NCI-H460 (cell line): Measurements from ENCODE around the gene CRIP1. TPM values are rescaled to one million over a fixed set of nuclear protein-coding genes. Genes with fewer than 3 reads are reported as not detected.

ENCODE experiments used
- DNase-seq: peaks from one replicate; pipeline ENCODE4 v3.0.0-alpha.2; 2016; ENCODE audit warnings: low read depth; ENCODE audit errors: extremely low read depth
- total RNA-seq: library from RNA; depleted of rRNA; stranded (reverse); fragments of >200 nt; shearing (Covaris generic); gene quantifications from 2 replicates; pipeline ENCODE4 v1.2.3, GENCODE V29; 2014

Gene CRIP1
- total RNA-seq, 1 experiment from 2014 or later: 85.6 TPM

DNA sequence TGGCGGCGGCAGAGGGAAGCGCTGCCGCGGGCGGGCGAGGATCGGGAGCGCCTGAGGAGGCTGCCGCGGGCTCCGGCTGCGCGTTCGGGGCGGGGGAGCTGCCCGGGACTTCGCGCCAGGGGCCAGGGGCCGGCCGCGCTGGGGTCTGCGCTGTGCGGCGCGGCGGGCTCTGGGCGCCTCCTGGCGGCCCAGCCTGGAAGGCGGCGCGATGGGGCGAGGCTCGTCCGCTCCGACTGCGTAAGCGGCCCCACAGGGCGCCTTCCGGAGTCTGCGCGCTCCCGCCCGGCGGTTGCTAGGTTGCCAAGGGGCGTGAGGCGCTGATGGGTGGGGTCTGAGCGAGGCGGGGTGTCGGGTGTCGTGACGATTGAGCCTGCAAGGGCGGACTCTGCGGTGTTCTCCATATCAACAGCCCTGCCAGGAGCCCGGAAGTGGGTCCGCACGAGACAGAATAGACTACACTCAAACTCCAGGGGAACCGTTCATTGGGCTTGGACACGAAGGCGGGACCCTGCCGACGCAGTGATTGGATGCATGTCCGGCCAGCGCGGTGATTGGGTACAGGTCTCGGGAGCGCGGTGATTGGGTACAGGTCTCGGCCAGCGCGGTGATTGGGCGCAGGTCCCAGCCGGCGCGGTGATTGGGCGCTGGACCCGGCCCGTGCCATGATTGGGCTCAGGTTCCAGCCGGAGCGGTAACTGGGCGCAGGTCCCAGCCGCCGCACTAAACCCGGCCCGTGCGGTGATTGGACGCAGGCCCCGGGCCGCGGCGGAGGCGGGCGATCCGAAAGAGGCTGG, 4.1 kb downstream of the CRIP1 start, which contains the start of gene TEDC1:
Gene TEDC1 (plus strand): TSS at position 675 of the 794 bp plus-strand sequence. CDS start 130 bp downstream, outside the sequence.
- DNase-seq: peak; percentile 100

- peak; percentile 74 for DNase-seq
Observed at GRCh38 chr14:105491366-105491973, 4.8 kb downstream of the CRIP1 start.

DNA sequence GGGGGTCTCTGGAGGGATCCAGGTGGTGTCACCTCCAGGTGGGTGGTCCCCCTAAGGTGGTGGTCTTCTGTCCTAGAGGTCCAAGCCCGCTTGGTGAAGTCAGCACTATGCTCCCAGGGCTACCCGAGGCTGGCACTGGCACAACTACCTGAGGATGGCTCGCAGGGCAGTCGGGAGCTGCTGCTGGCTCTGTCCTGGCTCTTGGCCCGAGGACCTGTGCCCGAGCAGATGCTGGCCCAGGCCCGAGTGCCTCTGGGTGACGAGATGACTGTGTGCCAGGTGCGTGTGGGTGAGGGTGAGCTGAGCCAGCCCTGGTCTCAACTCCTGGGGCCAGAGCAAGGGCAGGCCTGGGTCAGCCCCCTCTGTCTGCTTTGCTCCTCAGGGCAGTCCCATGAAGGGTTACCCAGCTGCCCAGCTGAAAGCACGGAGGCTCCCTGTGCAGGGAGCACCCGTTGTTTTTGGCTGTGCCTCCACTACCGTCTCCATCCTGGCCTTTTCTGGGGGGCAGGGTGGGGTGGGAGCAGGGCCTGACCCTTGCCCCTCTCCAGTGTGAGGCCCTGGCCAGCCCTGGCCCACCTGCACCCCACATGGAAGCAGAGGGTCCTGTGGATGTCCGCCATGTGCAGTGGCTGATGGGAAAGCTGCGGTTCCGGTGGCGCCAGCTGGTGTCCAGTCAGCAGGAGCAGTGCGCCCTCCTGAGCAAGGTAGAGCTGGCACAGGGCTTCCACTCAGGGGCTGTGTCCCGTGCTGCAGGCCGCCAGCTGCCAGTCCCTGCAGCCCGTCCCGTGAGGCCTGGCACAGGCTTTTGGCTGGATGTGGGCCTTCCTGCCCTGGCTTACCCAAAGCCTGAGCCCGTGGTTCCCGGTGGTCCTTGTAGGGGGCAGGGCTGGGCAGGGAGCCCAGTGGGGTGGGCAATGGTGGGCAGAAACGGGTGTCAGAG, 5.6 kb downstream of the CRIP1 start:
- no peak for DNase-seq

GRCh38 chr14:105492971-105493871, 6.5 kb downstream of the CRIP1 start:
- no peak for DNase-seq

- DNase-seq: no peak
Observed at GRCh38 chr14:105493921-105494605, 7.4 kb downstream of the CRIP1 start.

GRCh38 chr14:105494606-105494929, 7.9 kb downstream of the CRIP1 start:
- DNase-seq: no peak

DNA sequence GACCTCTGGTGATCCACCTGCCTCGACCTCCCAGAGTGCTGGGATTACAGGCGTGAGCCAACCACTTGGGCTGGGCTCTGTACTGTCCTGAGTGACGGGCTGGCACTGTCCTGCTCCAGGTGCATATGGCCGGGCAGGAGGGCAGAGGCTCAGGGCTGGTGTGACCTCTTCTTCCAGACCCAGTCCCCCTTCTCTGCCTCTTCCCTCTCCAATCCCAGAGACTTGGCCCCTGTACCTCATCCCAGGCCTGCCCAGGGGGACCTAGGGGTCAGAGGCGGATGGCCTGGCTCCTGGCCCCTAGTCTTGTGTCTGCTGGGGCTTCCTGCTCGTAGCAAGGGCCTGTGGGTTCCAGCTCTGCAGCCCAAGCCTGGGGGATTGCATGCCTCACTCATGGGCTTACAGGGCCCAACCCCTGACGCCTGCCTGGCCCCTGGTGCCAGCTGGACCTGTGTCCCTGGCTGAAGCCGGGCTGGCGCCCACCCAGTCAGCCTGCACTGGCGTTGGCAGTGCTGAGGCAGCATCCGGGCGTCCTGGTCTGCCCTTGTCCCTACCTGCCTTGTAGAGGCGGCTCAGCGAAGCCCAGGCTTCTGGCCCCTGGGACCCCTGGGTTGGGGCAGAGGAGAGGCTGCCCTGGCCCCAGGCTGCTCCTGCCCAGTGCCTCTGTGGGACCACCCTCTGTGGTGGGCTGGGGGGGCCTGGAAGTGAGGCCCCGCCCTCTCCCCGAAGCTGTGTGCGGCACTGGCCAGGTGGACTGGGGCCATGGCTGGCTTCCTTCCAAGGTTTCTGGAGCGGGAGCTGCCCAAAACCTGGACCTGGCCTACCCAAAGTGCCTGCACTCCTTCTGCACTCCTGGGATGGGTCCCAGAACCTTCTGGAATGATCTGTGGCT, 8.7 kb downstream of the CRIP1 start:
- no peak for DNase-seq

DNA sequence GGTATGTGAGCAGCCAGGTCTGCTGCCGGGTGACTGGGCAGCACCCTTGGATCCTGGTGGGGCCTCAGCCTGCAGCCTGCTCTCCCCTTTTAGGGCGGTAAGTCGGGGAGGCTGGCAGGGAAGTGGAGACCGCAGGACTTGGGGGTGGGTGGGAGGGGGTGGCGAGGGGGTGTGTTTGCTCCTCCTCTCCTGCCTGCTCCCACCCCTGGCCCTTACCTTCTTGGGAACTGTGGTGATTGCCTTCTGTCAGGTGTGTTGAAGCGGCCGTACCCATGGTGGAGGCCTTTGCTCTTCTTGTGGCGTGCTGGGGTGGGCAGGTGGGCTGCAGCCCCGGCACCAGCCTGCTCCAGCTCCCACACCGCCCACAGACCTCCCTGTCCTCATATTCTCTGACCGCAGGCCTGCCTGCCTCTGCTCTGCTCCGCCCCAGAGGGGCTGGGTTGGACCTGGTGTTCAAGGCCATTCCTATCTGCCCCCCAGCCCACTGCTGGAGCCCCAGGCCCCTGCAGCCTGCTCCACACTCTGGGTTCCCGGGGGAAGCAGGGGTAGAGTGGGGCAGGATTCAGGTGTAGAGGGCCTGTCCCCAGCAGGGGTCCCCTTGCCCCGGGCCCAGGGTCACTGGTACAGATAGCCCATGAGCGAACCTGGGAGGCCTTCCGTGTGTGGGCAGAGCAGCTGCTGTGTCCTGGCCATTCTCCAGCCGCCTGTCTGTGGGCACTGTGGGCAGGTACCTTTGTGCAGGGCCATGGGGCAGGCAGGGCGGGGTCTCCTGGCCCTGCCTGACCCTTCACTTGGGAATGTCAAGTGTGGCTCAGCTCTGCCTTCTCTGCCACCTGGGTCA, 9.5 kb downstream of the CRIP1 start:
- no peak for DNase-seq

- DNase-seq: no peak
Observed at GRCh38 chr14:105496831-105497591, 10.3 kb downstream of the CRIP1 start.

DNA sequence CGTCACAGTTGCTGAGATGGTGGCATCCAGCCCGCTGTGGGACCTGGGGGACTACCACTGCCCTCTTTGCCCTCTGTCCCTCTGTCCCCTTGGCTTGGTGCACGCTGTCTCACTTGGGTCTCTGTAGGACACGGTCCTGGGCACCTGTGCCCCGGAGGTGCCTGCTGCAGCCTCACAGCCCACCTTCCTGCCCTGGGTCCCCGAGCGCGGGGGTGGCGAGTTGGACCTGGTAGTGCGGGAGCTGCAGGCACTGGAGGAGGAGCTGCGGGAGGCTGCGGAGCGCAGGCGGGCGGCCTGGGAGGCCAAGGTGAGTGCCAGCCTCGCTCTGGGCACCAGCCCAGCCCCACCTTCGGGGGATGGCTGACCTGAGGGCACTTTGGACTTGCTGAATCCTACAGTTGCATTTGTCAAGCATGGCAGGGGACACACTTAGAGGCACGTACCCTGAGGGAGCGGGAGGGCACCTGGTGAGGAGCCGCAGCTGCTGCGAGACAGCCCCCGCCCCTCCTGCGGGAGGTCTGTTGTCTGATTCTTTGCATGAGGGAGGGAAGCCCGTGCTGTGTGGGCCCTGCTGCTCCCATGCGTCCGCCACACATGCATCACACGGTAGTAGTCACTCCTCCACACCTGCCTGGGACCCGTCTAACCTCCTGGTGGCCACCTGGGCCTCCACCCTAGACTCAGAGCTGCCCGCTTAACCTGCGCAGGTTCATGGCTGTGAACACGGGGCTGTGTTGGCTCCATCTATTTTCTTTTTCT, 11.2 kb downstream of the CRIP1 start:
- DNase-seq: no peak

DNA sequence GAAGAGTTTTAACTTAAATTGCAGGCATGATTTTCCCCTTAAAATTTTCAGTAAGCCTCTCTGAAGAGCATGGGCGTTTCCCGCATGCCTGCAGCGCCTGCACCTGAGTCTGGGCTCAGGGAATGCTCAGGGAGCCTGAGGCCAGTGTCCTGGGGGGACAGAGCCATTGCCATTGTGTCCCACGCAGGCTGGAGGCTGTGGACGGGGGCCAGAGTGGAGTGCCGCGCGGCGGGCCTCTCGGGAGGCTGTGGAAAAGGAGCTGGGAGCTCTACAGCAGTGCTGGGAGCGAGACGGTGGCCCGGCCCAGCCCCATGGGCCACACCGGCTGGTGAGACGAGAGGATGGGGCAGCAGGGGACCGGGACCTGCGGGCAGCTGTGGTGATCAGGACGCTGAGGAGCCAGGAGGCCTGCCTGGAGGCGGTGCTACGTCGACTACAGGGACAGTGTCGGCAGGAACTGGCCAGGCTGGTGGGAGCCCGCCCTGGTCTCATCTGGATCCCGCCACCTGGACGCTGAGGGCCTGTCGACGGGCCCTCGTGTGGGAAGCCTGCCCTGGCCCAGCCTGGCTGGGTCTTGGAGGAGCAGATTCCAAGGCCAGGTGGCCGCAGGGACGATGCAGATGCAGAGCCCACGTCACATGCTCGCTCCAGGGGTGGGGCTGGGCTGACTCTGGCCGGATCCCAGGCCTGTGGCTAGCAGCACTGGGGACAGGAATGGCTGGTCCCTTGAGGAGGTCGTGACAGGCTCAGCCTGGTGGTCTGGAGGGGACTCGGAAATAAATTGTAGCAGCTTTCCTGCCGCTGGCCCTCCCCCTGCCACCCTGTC, 12.0 kb downstream of the CRIP1 start:
- DNase-seq: no peak

- no peak for DNase-seq
Observed at GRCh38 chr14:105499256-105500035, 12.8 kb downstream of the CRIP1 start.

DNA sequence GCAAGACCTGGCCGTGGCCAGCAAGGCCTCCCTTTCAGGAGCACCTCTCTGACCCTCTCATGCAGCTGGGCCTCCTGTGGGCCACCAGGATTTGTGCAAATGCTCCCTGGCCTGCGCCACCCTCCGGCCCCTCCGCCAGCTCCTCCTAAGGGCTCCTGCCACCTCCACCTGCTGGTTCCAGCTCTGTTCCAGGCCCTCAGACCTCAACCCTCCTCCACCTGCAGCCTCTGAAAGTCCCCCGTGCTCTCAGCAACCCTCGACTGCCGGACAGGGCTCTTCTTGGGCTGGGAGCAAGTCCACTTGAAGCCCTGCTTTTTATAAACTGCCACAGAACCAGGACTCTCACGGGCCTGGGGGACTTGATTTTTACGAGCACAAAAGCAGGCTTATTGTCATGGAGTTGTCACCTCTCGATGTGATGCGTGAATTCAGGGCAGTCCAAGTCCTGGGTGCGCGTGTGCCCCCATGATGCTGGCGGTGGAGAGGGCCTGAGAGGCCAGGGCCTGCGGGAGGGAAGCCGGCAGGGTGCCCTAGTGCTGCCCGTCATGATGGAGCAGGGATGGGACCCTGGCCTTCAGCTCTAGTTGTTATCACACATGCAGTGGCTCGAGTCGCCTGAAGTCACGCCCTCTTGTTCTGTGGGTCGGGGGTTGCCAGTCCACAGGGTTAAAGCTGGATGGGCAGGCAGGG, 13.5 kb downstream of the CRIP1 start:
- DNase-seq: no peak

DNA sequence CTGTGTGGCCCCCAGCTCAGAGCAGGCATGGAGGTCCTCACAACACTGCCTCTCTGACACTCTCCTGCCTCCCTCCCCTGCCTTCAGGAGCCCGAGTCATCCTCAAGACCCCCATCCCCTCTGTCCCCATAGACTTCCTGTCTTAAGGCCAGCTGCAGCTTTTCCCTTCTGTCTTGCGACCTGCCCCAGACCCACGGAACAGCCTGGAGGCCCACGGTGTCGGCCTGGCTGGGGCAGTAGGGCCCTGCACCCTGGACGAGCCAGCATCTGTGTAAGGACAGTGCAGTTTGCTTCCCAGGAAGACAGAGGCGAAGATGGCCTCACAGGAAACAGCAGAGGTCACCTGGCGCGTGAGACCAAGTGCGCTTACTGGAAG, 14.0 kb downstream of the CRIP1 start:
- DNase-seq: no peak
